ENCODE data around the gene ANKFN1.
"Not testable (repeated sequence)": the region's sequence is repeated elsewhere in the genome, so short reads cannot be mapped to it uniquely, and the experiment has no call there.

Gene ANKFN1

GRCh38 chr17:56389356-56389755 lies 236.1 kb downstream of the ANKFN1 start:
- Histone ChIP-seq H3K4me3 (ENCODE audit: severe bottlenecking) (no peak overlapping the region), H3K27me3 (ENCODE audit: insufficient read depth, poor library complexity, severe bottlenecking) (no peaks in the 10 kb centered on the region), H3K4me1 (ENCODE audit: insufficient read depth, poor library complexity, severe bottlenecking) (no peaks in the 10 kb centered on the region), H3K27ac (ENCODE audit: poor library complexity, severe bottlenecking) (no peak overlapping the region), H3K9me3 (ENCODE audit: severe bottlenecking) (no peaks in the 10 kb centered on the region), H3K36me3 (ENCODE audit: low read depth) (no peaks in the 10 kb centered on the region)
- ATAC-seq (ENCODE audit: low read depth) (no peak), DNase-seq (ENCODE audit: low spot score) (no peak)
- TF ChIP-seq, protein P1, sequence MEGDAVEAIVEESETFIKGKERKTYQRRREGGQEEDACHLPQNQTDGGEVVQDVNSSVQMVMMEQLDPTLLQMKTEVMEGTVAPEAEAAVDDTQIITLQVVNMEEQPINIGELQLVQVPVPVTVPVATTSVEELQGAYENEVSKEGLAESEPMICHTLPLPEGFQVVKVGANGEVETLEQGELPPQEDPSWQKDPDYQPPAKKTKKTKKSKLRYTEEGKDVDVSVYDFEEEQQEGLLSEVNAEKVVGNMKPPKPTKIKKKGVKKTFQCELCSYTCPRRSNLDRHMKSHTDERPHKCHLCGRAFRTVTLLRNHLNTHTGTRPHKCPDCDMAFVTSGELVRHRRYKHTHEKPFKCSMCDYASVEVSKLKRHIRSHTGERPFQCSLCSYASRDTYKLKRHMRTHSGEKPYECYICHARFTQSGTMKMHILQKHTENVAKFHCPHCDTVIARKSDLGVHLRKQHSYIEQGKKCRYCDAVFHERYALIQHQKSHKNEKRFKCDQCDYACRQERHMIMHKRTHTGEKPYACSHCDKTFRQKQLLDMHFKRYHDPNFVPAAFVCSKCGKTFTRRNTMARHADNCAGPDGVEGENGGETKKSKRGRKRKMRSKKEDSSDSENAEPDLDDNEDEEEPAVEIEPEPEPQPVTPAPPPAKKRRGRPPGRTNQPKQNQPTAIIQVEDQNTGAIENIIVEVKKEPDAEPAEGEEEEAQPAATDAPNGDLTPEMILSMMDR (IDR thresholded peaks at IDR 0.05; ENCODE audit: poor library complexity, severe bottlenecking) = no peak

- Histone ChIP-seq H3K27ac (ENCODE audit: poor library complexity, severe bottlenecking) (no peak overlapping the region), H3K27me3 (ENCODE audit: insufficient read depth, poor library complexity, severe bottlenecking) (no peaks in the 10 kb centered on the region), H3K4me1 (ENCODE audit: insufficient read depth, poor library complexity, severe bottlenecking) (no peaks in the 10 kb centered on the region), H3K36me3 (ENCODE audit: low read depth) (no peaks in the 10 kb centered on the region), H3K9me3 (ENCODE audit: severe bottlenecking) (no peaks in the 10 kb centered on the region), H3K4me3 (ENCODE audit: severe bottlenecking) (no peak overlapping the region)
- TF ChIP-seq, protein P1 (IDR thresholded peaks at IDR 0.05; ENCODE audit: poor library complexity, severe bottlenecking) = no peak
- DNase-seq (ENCODE audit: low spot score) (no peak), ATAC-seq (ENCODE audit: low read depth) (no peak)
Observed at GRCh38 chr17:56392321-56392720, 239.0 kb downstream of the ANKFN1 start.

DNA sequence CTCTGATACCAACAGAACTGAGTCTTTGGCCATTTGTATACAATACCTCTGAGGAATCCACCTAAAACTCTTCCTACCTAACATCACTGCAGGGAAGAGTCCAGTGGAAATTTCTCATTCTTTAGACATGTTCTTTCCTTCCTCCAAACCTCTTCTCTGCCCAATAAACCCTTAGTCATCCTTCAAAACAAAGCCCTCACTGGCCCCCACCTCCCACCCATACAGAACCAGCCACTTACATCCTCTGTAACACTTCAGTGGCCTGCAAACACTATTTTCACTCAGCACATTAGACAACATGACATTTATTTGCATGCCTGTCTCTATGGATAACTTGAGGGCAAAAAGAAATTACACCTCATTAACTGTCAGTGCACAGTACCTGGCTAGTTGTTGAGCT lies 239.9 kb downstream of the ANKFN1 start:
- Histone ChIP-seq H3K4me3 (ENCODE audit: severe bottlenecking) (no peak overlapping the region), H3K27ac (ENCODE audit: poor library complexity, severe bottlenecking) (no peak overlapping the region), H3K36me3 (ENCODE audit: low read depth) (no peaks in the 10 kb centered on the region), H3K27me3 (ENCODE audit: insufficient read depth, poor library complexity, severe bottlenecking) (no peaks in the 10 kb centered on the region), H3K9me3 (ENCODE audit: severe bottlenecking) (no peaks in the 10 kb centered on the region), H3K4me1 (ENCODE audit: insufficient read depth, poor library complexity, severe bottlenecking) (no peaks in the 10 kb centered on the region)
- ATAC-seq (ENCODE audit: low read depth) = no peak
- TF ChIP-seq, protein P1 (IDR thresholded peaks at IDR 0.05; ENCODE audit: poor library complexity, severe bottlenecking) = no peak
- no peak for DNase-seq (ENCODE audit: low spot score)

- no peak for DNase-seq (ENCODE audit: low spot score)
- Histone ChIP-seq H3K4me1 (ENCODE audit: insufficient read depth, poor library complexity, severe bottlenecking) (no peaks in the 10 kb centered on the region), H3K36me3 (ENCODE audit: low read depth) (no peaks in the 10 kb centered on the region), H3K4me3 (ENCODE audit: severe bottlenecking) (no peak overlapping the region), H3K27me3 (ENCODE audit: insufficient read depth, poor library complexity, severe bottlenecking) (no peaks in the 10 kb centered on the region), H3K9me3 (ENCODE audit: severe bottlenecking) (no peaks in the 10 kb centered on the region), H3K27ac (ENCODE audit: poor library complexity, severe bottlenecking) (no peak overlapping the region)
- ATAC-seq (ENCODE audit: low read depth) = no peak
- TF ChIP-seq, protein P1 (IDR thresholded peaks at IDR 0.05; ENCODE audit: poor library complexity, severe bottlenecking) = no peak
Observed at GRCh38 chr17:56395787-56396186, 242.5 kb downstream of the ANKFN1 start.

- H3K36me3 ChIP-seq (ENCODE audit: low read depth) = no peaks in the 10 kb centered on the region
- DNase-seq (ENCODE audit: low spot score) = no peak
- TF ChIP-seq, protein P1 (IDR thresholded peaks at IDR 0.05; ENCODE audit: poor library complexity, severe bottlenecking) = no peak
- no peak overlapping the region for H3K27ac ChIP-seq (ENCODE audit: poor library complexity, severe bottlenecking)
- peaks cover 22% of the 10 kb centered on the region for H3K27me3 ChIP-seq (ENCODE audit: insufficient read depth, poor library complexity, severe bottlenecking)
- no peak overlapping the region for H3K4me3 ChIP-seq (ENCODE audit: severe bottlenecking)
- ATAC-seq (ENCODE audit: low read depth) = no peak
- no peaks in the 10 kb centered on the region for H3K4me1 ChIP-seq (ENCODE audit: insufficient read depth, poor library complexity, severe bottlenecking)
- no peaks in the 10 kb centered on the region for H3K9me3 ChIP-seq (ENCODE audit: severe bottlenecking)
Observed at GRCh38 chr17:56407086-56407485, 253.8 kb downstream of the ANKFN1 start.

GRCh38 chr17:56412356-56412755 lies 259.1 kb downstream of the ANKFN1 start:
- H3K36me3 ChIP-seq (ENCODE audit: low read depth); ATAC-seq (ENCODE audit: low read depth); H3K4me1 ChIP-seq (ENCODE audit: insufficient read depth, poor library complexity, severe bottlenecking); H3K4me3 ChIP-seq (ENCODE audit: severe bottlenecking); H3K27me3 ChIP-seq (ENCODE audit: insufficient read depth, poor library complexity, severe bottlenecking); H3K27ac ChIP-seq (ENCODE audit: poor library complexity, severe bottlenecking); DNase-seq (ENCODE audit: low spot score); H3K9me3 ChIP-seq (ENCODE audit: severe bottlenecking): not testable (repeated sequence)
